ENCODE results near the gene APBB2. TPM values are rescaled to one million over a fixed set of nuclear protein-coding genes. Genes with fewer than 3 reads are reported as not detected.
A peak's percentile ranks its signal among the peaks of the same experiment; 100 is the strongest.

The APBB2 gene
- total and polyA plus RNA-seq, 4 donors = 82.2 to 104 (median 91.6) TPM

DNA sequence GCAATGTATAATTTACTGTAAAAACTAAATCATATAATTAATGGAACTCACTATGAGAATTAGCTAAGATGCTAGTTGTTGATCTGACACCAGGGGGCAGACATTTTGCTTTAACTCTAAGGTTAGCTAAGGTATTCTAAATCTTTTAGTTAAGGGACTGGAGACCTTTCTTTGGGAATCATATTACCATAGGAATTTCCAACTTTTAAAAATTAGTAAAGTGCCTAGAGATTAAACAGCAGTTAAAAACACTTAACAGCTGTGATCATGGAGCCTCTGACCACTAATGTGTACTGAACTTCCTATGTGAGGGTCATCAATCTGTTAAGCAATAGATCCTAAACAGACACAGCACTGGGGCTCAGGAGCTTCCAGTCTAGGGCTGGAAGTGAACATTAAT is 238.0 kb downstream of the APBB2 start:
- no peaks in the 10 kb centered on the region for H3K36me3 ChIP-seq (ENCODE audit: control insufficient read depth, insufficient read depth, low read length)
- no peak overlapping the region for H3K27ac ChIP-seq (ENCODE audit: low read depth, low read length)
- peak in 3 of 6 donors; percentile 49 to 86 (median 74) for DNase-seq (ENCODE audit: low read depth in 4 of 6, low spot score in 6 of 6)
- H3K27me3 ChIP-seq (ENCODE audit: control insufficient read depth, insufficient read depth, low read length) = no peaks in the 10 kb centered on the region
- H3K4me1 ChIP-seq (ENCODE audit: control insufficient read depth, insufficient read depth, low read length) = no peaks in the 10 kb centered on the region
- H3K9me3 ChIP-seq (ENCODE audit: control insufficient read depth, insufficient read depth, low read length) = no peaks in the 10 kb centered on the region
- H3K4me3 ChIP-seq (ENCODE audit: low read depth, low read length) = no peak overlapping the region

- no peak for DNase-seq (ENCODE audit: low read depth in 4 of 6, low spot score in 6 of 6)
- Histone ChIP-seq H3K36me3 (ENCODE audit: control insufficient read depth, insufficient read depth, low read length) (no peaks in the 10 kb centered on the region), H3K4me1 (ENCODE audit: control insufficient read depth, insufficient read depth, low read length) (no peaks in the 10 kb centered on the region), H3K4me3 (ENCODE audit: low read depth, low read length) (no peak overlapping the region), H3K9me3 (ENCODE audit: control insufficient read depth, insufficient read depth, low read length) (no peaks in the 10 kb centered on the region), H3K27ac (ENCODE audit: low read depth, low read length) (no peak overlapping the region), H3K27me3 (ENCODE audit: control insufficient read depth, insufficient read depth, low read length) (no peaks in the 10 kb centered on the region)
- no CpG with 5 or more reads among the region's 1 CpG for WGBS (ENCODE audit: insufficient coverage)
Observed at GRCh38 chr4:40972722-40973121, 241.6 kb downstream of the APBB2 start.

- Histone ChIP-seq H3K36me3 (ENCODE audit: control insufficient read depth, insufficient read depth, low read length) (peaks cover 4% of the 10 kb centered on the region), H3K4me3 (ENCODE audit: low read depth, low read length) (no peak overlapping the region), H3K4me1 (ENCODE audit: control insufficient read depth, insufficient read depth, low read length) (peaks cover 4% of the 10 kb centered on the region), H3K27me3 (ENCODE audit: control insufficient read depth, insufficient read depth, low read length) (no peaks in the 10 kb centered on the region), H3K27ac (ENCODE audit: low read depth, low read length) (no peak overlapping the region), H3K9me3 (ENCODE audit: control insufficient read depth, insufficient read depth, low read length) (peaks cover 4% of the 10 kb centered on the region)
- DNase-seq (ENCODE audit: low read depth in 4 of 6, low spot score in 6 of 6) = no peak
- no CpG with 5 or more reads among the region's 3 CpGs for WGBS (ENCODE audit: insufficient coverage)
Observed at GRCh38 chr4:40971338-40971737, 243.0 kb downstream of the APBB2 start.

DNA sequence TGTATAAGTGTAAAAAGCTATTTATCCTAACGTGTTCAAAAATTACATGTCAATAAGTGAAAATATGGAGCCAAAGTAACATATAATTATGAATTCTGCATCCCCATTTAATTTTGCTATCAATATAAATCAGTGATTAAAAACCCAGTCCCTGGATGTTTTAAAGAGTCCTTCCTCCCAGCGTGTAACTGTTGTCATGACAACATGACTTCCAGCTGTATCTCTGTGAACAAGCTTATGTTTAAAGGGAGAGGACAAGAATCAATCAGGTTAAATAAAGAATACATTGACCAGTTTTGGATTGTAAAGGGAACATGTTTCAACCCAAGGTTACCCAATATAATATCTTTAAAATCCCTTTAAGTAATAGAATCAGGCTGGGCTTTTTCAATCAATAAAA is 244.8 kb downstream of the APBB2 start:
- no CpG with 5 or more reads among the region's 2 CpGs for WGBS (ENCODE audit: insufficient coverage)
- H3K4me3 ChIP-seq (ENCODE audit: low read depth, low read length) = no peak overlapping the region
- H3K36me3 ChIP-seq (ENCODE audit: control insufficient read depth, insufficient read depth, low read length) = peaks cover 4% of the 10 kb centered on the region
- H3K9me3 ChIP-seq (ENCODE audit: control insufficient read depth, insufficient read depth, low read length) = peaks cover 6% of the 10 kb centered on the region
- DNase-seq (ENCODE audit: low read depth in 4 of 6, low spot score in 6 of 6) = peak in 4 of 6 donors; percentile 39 to 92 (median 54)
- peaks cover 7% of the 10 kb centered on the region for H3K4me1 ChIP-seq (ENCODE audit: control insufficient read depth, insufficient read depth, low read length)
- no peaks in the 10 kb centered on the region for H3K27me3 ChIP-seq (ENCODE audit: control insufficient read depth, insufficient read depth, low read length)
- no peak overlapping the region for H3K27ac ChIP-seq (ENCODE audit: low read depth, low read length)

DNA sequence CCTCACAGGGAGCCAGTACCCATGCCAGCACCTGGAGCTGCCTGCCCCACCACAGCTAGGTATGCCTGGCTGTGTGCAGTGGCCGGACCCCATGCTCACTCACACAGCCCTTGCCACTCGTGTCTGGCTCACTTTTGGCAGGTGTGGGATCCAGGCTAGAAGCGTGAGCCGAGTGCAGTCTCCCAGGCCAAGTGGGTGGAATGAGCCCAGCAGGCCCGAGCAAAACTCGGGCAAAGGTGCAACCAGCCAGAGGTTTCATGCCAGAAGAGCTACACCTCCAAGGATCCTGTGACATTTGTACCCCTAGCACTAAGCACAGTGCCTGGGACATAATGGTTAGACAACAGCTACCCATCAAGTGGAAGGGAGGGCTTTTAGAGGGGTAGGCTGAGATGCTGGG is 246.8 kb downstream of the APBB2 start:
- WGBS (ENCODE audit: insufficient coverage) = 86% methylated on average over 4 of the region's 6 CpGs
- Histone ChIP-seq H3K27me3 (ENCODE audit: control insufficient read depth, insufficient read depth, low read length) (no peaks in the 10 kb centered on the region), H3K36me3 (ENCODE audit: control insufficient read depth, insufficient read depth, low read length) (peaks cover 4% of the 10 kb centered on the region), H3K27ac (ENCODE audit: low read depth, low read length) (no peak overlapping the region), H3K4me3 (ENCODE audit: low read depth, low read length) (no peak overlapping the region), H3K9me3 (ENCODE audit: control insufficient read depth, insufficient read depth, low read length) (peaks cover 6% of the 10 kb centered on the region), H3K4me1 (ENCODE audit: control insufficient read depth, insufficient read depth, low read length) (peaks cover 11% of the 10 kb centered on the region)
- no peak for DNase-seq (ENCODE audit: low read depth in 4 of 6, low spot score in 6 of 6)

- peaks cover 11% of the 10 kb centered on the region for H3K4me1 ChIP-seq (ENCODE audit: control insufficient read depth, insufficient read depth, low read length)
- 100% methylated on average over 2 of the region's 5 CpGs for WGBS (ENCODE audit: insufficient coverage)
- DNase-seq (ENCODE audit: low read depth in 4 of 6, low spot score in 6 of 6) = no peak
- no peak overlapping the region for H3K4me3 ChIP-seq (ENCODE audit: low read depth, low read length)
- peaks cover 6% of the 10 kb centered on the region for H3K9me3 ChIP-seq (ENCODE audit: control insufficient read depth, insufficient read depth, low read length)
- H3K27me3 ChIP-seq (ENCODE audit: control insufficient read depth, insufficient read depth, low read length) = no peaks in the 10 kb centered on the region
- H3K27ac ChIP-seq (ENCODE audit: low read depth, low read length) = no peak overlapping the region
- H3K36me3 ChIP-seq (ENCODE audit: control insufficient read depth, insufficient read depth, low read length) = peaks cover 4% of the 10 kb centered on the region
Observed at GRCh38 chr4:40966091-40966490, 248.3 kb downstream of the APBB2 start.

GRCh38 chr4:40963897-40964478 is 250.4 kb downstream of the APBB2 start:
- peaks cover 4% of the 10 kb centered on the region for H3K36me3 ChIP-seq (ENCODE audit: control insufficient read depth, insufficient read depth, low read length)
- peaks cover 6% of the 10 kb centered on the region for H3K9me3 ChIP-seq (ENCODE audit: control insufficient read depth, insufficient read depth, low read length)
- peaks cover 11% of the 10 kb centered on the region for H3K4me1 ChIP-seq (ENCODE audit: control insufficient read depth, insufficient read depth, low read length)
- 100% methylated on average over 1 of the region's 1 CpG for WGBS (ENCODE audit: insufficient coverage)
- DNase-seq (ENCODE audit: low read depth in 4 of 6, low spot score in 6 of 6) = no peak
- no peak overlapping the region for H3K4me3 ChIP-seq (ENCODE audit: low read depth, low read length)
- no peaks in the 10 kb centered on the region for H3K27me3 ChIP-seq (ENCODE audit: control insufficient read depth, insufficient read depth, low read length)
- H3K27ac ChIP-seq (ENCODE audit: low read depth, low read length) = no peak overlapping the region

- Histone ChIP-seq H3K9me3 (ENCODE audit: control insufficient read depth, insufficient read depth, low read length) (peaks cover 6% of the 10 kb centered on the region), H3K27ac (ENCODE audit: low read depth, low read length) (no peak overlapping the region), H3K27me3 (ENCODE audit: control insufficient read depth, insufficient read depth, low read length) (no peaks in the 10 kb centered on the region), H3K36me3 (ENCODE audit: control insufficient read depth, insufficient read depth, low read length) (peaks cover 4% of the 10 kb centered on the region), H3K4me3 (ENCODE audit: low read depth, low read length) (no peak overlapping the region), H3K4me1 (ENCODE audit: control insufficient read depth, insufficient read depth, low read length) (peaks cover 11% of the 10 kb centered on the region)
- WGBS (ENCODE audit: insufficient coverage) = no CpG with 5 or more reads among the region's 7 CpGs
- DNase-seq (ENCODE audit: low read depth in 4 of 6, low spot score in 6 of 6) = peak in 1 of 6 donors; percentile 28
Observed at GRCh38 chr4:40962551-40963180, 251.7 kb downstream of the APBB2 start.

DNA sequence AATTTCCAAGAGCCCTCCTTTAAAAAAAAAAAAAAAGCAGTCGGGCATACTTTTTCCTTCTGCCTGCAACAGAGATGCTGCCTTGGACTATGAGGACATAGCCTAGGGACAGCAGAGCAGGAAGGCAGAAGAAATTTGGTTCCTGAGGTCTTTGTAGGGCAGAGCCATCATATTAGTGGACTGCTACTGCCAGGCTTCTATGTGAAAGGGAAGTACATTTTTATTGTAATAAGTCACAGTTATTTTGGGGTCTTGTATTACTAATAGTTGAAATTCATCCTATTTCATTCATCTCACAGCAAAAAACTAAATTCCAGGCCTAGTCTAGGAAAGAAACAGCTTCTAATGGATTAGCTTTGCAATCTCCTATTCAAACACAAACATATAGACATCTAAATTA is 253.4 kb downstream of the APBB2 start:
- Histone ChIP-seq H3K27ac (ENCODE audit: low read depth, low read length) (no peak overlapping the region), H3K36me3 (ENCODE audit: control insufficient read depth, insufficient read depth, low read length) (no peaks in the 10 kb centered on the region), H3K9me3 (ENCODE audit: control insufficient read depth, insufficient read depth, low read length) (no peaks in the 10 kb centered on the region), H3K4me3 (ENCODE audit: low read depth, low read length) (no peak overlapping the region), H3K4me1 (ENCODE audit: control insufficient read depth, insufficient read depth, low read length) (peaks cover 4% of the 10 kb centered on the region), H3K27me3 (ENCODE audit: control insufficient read depth, insufficient read depth, low read length) (no peaks in the 10 kb centered on the region)
- WGBS (ENCODE audit: insufficient coverage) = no CpG with 5 or more reads among the region's 1 CpG
- no peak for DNase-seq (ENCODE audit: low read depth in 4 of 6, low spot score in 6 of 6)

GRCh38 chr4:40957281-40957680 is 257.1 kb downstream of the APBB2 start:
- Histone ChIP-seq H3K36me3 (ENCODE audit: control insufficient read depth, insufficient read depth, low read length) (no peaks in the 10 kb centered on the region), H3K4me3 (ENCODE audit: low read depth, low read length) (no peak overlapping the region), H3K27me3 (ENCODE audit: control insufficient read depth, insufficient read depth, low read length) (no peaks in the 10 kb centered on the region), H3K9me3 (ENCODE audit: control insufficient read depth, insufficient read depth, low read length) (no peaks in the 10 kb centered on the region), H3K27ac (ENCODE audit: low read depth, low read length) (no peak overlapping the region), H3K4me1 (ENCODE audit: control insufficient read depth, insufficient read depth, low read length) (peaks cover 18% of the 10 kb centered on the region)
- no CpG with 5 or more reads among the region's 6 CpGs for WGBS (ENCODE audit: insufficient coverage)
- DNase-seq (ENCODE audit: low read depth in 4 of 6, low spot score in 6 of 6) = no peak

All from spinal cord (tissue), 10 donors.